Gastroesophageal sphincter (tissue), 4 donors: ENCODE data around the gene SLIT3. TPM values are rescaled to one million over a fixed set of nuclear protein-coding genes. Genes with fewer than 3 reads are reported as not detected.
"Not testable (repeated sequence)": the region's sequence is repeated elsewhere in the genome, so short reads cannot be mapped to it uniquely, and the experiment has no call there.

Source experiments
- ATAC-seq: fragments of 150-250 bp; one replicate; pipeline ENCODE4 v1.9.1; 2016; ENCODE audit warnings: mild to moderate bottlenecking, moderate library complexity
- H3K27ac ChIP-seq, 4 donors: fragments of 200-600 bp; sonication (generic) in 3 of 4; 1 replicate in 3 of 4; 2 replicates in 1 of 4; pipeline ENCODE4 v1.5.1; 2016 to 2019
- H3K27me3 ChIP-seq: fragments of 200-600 bp; sonication (generic); one replicate; pipeline ENCODE4 v1.5.1; 2019
- H3K36me3 ChIP-seq, 2 donors: fragments of 200-600 bp; sonication (generic); one replicate each; pipeline ENCODE4 v1.5.1; 2019; ENCODE audit warnings: control low read depth in 1 of 2
- H3K4me1 ChIP-seq, 3 donors: fragments of 200-600 bp; sonication (generic); 1 replicate in 2 of 3; 2 replicates in 1 of 3; pipeline ENCODE4 v1.5.1; 2016 to 2019; ENCODE audit warnings: control low read depth in 2 of 3
- H3K4me3 ChIP-seq, 2 donors: fragments of 200-600 bp; sonication (generic); one replicate each; pipeline ENCODE4 v1.5.1; 2019; ENCODE audit warnings: mild to moderate bottlenecking in 1 of 2, moderate library complexity in 1 of 2
- H3K9me3 ChIP-seq, 3 donors: fragments of 200-600 bp; sonication (generic); one replicate each; pipeline ENCODE4 v1.5.1; 2017 to 2019; ENCODE audit warnings: control low read depth in 2 of 3
- EP300 ChIP-seq: sonication (generic); formaldehyde crosslinking; IDR thresholded peaks from one replicate; pipeline ENCODE4 v1.6.1; 2017; ENCODE audit warnings: antibody characterized with exemption, mild to moderate bottlenecking
- POLR2A ChIP-seq, 2 donors: fragments of 450-650 bp; IDR thresholded peaks; one replicate each; pipeline ENCODE4 v1.6.1; 2017; ENCODE audit warnings: antibody characterized with exemption in 2 of 2, mild to moderate bottlenecking in 2 of 2, moderate library complexity in 1 of 2
- POLR2AphosphoS5 ChIP-seq: sonication (generic); formaldehyde crosslinking; IDR thresholded peaks from one replicate; pipeline ENCODE4 v1.6.1; 2017; ENCODE audit warnings: antibody characterized with exemption
- WGBS, 2 donors: methylation state at CpG; one replicate each; pipeline ENCODE4 v1.1.5; 2018; ENCODE audit warnings: low coverage in 1 of 2; 5-methylcytosine and 5-hydroxymethylcytosine counted together
- total RNA-seq, 4 donors: library from RNA; depleted of rRNA; stranded (reverse); fragments of >200 nt; gene quantifications; one replicate each; pipeline ENCODE4 v1.1.0, GENCODE V29; 2016
- TF ChIP-seq, protein P1 (sequence below), 4 experiments: fragments of 200-600 bp in 2 of 4; fragments of 450-650 bp in 2 of 4; sonication (generic) in 1 of 4; IDR thresholded peaks; one replicate each; pipeline ENCODE4 v1.5.1; 2017 to 2019; ENCODE audit warnings: antibody characterized with exemption in 4 of 4, mild to moderate bottlenecking in 2 of 4, moderate library complexity in 2 of 4

Gene SLIT3
- total RNA-seq, 4 donors from 2014 or later: 29.6 to 76.3 (median 31.1) TPM

DNA sequence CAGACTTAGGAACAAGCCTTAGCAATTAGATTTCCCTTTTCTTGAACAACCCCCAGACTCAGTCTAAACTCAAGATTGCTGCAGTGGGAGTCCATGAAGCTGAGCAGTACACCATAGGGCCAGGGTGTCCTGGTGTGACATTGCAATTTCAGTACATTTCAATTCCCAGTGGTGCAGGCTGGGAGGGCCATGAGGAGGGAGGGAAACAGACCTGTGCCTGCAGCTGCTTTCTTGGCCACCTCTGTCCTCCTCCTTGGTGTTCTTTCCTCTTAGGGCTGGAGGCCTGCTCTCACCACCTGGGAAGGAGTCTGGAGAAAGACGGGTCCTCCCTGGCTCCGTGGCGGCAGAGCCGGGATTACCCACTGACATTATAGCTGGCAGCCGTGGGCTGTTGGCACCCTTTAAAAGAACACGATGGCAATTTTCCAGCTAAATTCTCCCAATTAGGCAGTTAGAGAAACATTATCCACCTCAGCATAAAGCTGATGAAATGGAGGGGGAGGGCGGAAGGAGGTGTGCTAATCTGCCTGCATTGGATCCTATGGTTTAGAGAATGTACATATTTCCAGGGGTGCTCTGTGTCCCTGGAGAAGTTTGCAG, 186.4 kb downstream of the SLIT3 start:
- no peak for TF ChIP-seq POLR2AphosphoS5
- TF ChIP-seq, protein P1, sequence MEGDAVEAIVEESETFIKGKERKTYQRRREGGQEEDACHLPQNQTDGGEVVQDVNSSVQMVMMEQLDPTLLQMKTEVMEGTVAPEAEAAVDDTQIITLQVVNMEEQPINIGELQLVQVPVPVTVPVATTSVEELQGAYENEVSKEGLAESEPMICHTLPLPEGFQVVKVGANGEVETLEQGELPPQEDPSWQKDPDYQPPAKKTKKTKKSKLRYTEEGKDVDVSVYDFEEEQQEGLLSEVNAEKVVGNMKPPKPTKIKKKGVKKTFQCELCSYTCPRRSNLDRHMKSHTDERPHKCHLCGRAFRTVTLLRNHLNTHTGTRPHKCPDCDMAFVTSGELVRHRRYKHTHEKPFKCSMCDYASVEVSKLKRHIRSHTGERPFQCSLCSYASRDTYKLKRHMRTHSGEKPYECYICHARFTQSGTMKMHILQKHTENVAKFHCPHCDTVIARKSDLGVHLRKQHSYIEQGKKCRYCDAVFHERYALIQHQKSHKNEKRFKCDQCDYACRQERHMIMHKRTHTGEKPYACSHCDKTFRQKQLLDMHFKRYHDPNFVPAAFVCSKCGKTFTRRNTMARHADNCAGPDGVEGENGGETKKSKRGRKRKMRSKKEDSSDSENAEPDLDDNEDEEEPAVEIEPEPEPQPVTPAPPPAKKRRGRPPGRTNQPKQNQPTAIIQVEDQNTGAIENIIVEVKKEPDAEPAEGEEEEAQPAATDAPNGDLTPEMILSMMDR (IDR thresholded peaks at IDR 0.05): no peak
- Histone ChIP-seq H3K9me3 (peaks cover 0 to under 1% (median 0%) of the 10 kb centered on the region in 3 donors), H3K27me3 (no peaks in the 10 kb centered on the region), H3K4me3 (no peak overlapping the region), H3K4me1 (peaks cover 0 to 11% (median 0%) of the 10 kb centered on the region in 3 donors), H3K27ac (no peak overlapping the region), H3K36me3 (no peaks in the 10 kb centered on the region)
- ATAC-seq: no peak
- WGBS, 2 donors: no CpG with 5 or more reads among the region's 7 CpGs

DNA sequence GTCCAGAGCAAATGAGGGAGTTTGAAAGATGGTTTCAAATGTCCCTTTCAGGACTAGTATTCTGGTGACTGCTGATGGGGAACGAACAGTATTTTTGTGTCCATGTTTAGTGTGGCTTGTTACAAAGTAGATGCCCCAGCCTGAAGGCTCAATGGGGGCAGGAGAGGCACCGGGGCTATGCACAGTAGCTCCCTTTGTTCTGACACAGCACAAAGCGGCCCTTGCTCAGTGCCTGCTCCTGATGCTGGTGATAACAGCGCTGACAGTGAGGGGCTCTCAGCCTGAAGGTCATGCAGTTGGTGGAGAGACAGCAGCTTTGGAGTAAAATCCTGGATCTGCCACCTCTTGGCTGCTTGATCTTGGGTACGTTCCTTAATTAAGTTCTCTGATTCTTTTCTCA, 188.9 kb downstream of the SLIT3 start:
- Histone ChIP-seq H3K4me1 (peaks cover 0 to 11% (median 0%) of the 10 kb centered on the region in 3 donors), H3K27me3 (no peaks in the 10 kb centered on the region), H3K27ac (no peak overlapping the region), H3K4me3 (no peak overlapping the region), H3K9me3 (peaks cover 0 to 6% (median 0%) of the 10 kb centered on the region in 3 donors), H3K36me3 (no peaks in the 10 kb centered on the region)
- WGBS, 2 donors: 83 to 87% methylated on average over 1 to 3 of the region's 5 CpGs
- no peak for ATAC-seq
- TF ChIP-seq, protein P1 (IDR thresholded peaks at IDR 0.05): no peak
- no peak for TF ChIP-seq POLR2AphosphoS5
- TF ChIP-seq EP300: no peak
- TF ChIP-seq POLR2A (IDR thresholded peaks at IDR 0.05): no peak

DNA sequence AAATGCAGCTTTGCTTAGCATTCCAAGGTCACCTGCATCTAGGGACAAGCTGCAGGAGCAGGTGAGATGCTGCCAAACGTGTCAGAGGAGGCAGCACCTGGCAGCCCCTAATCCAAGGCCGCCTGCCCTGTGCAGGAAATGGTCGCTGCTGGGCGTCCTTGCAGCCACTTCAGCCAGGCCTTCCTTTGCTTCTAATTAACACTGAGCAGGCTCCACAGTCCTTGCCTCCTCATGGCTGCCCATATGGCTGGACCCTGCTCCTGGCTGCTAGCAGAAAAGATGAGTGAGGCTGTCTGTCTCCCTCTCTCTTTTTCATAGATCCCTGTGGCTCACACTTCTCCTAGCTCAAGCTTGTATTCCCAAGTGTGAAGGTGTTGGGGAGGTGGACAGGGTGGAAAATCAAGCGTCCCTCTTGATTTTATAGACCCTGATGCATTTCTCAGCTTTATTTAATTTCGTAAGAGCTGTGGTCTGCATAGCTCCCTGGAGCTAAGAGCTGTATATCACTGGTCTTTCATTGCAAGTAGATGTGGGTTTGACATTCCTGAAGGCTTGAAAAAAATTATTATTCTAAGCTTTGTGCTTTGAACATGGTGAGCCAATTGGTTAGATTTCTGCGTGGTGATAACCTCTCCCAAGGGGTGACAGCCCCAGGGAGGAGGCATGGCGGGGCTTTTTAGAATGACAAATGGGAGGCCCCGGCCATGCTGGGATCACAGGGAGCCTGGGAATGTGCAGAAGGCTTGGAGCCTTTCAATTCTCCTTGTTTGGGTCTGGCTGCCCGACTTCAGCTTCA, 193.8 kb downstream of the SLIT3 start:
- Histone ChIP-seq H3K4me3 (no peak overlapping the region), H3K27me3 (no peaks in the 10 kb centered on the region), H3K4me1 (no peaks in the 10 kb centered on the region), H3K27ac (no peak overlapping the region), H3K9me3 (peaks cover 0 to 6% (median 0%) of the 10 kb centered on the region in 3 donors), H3K36me3 (no peaks in the 10 kb centered on the region)
- no peak for ATAC-seq
- WGBS, 2 donors: 76 to 83% methylated on average over 5 to 8 of the region's 10 CpGs
- TF ChIP-seq EP300 (no peak), POLR2A (IDR thresholded peaks at IDR 0.05) (no peak), POLR2AphosphoS5 (no peak)
- TF ChIP-seq, protein P1 (IDR thresholded peaks at IDR 0.05): no peak

DNA sequence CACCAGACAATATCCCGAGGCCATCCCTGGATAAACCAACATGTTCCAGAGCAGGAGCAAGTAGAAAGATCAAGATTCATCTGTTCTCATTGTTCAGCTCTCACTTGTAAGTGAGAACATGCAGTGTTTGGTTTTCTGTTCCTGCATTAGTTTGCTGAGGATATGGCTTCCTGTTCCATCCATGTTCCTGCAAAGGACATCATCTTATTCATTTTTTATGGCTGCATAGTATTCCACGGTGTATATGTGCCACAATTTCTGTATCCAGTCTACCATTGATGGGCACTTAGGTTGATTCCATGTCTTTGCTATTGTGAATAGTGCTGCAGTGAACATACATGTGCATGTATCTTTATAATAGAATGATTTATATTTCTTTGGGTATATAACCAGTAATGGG, 195.4 kb downstream of the SLIT3 start:
- not testable (repeated sequence) for H3K9me3 ChIP-seq, H3K4me3 ChIP-seq, H3K4me1 ChIP-seq, H3K27me3 ChIP-seq, H3K36me3 ChIP-seq, H3K27ac ChIP-seq, ATAC-seq
- WGBS, 2 donors: 94 to 100% methylated on average over 1 to 2 of the region's 2 CpGs

DNA sequence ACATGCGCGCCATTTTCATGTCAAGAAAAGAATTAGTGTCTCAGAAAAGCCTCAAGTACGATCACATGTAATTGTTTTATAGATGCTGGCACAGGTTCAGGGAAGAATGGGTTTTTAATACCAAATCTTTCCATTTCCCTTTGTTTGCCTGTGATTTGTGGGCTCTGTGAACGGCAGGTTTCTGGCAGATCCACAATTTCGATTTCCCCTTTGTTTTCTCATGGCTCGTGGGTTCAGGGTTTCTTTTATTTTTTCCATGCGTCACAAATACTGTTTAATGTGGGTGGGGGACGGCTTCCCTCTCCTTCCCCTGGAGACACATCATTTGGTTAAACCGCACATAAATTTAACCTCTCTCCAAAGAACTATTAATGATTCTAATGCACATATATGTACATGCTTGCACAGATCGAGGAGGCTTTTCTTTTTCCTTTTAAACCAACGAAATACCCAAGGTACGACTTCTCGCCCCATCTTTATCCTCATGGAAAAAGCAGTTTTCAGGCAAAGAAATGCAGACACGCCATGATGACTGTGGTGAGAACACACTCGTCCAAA, 195.9 kb downstream of the SLIT3 start:
- no peak for ATAC-seq
- H3K27me3 ChIP-seq: no peaks in the 10 kb centered on the region
- 82 to 83% methylated on average over 10 to 15 of the region's 15 CpGs for WGBS, 2 donors
- H3K27ac ChIP-seq: no peak overlapping the region
- H3K4me1 ChIP-seq: peaks cover 0 to 6% (median 0%) of the 10 kb centered on the region in 3 donors
- H3K4me3 ChIP-seq: no peak overlapping the region
- TF ChIP-seq POLR2AphosphoS5 (no peak), EP300 (no peak), POLR2A (IDR thresholded peaks at IDR 0.05) (no peak)
- TF ChIP-seq, protein P1 (IDR thresholded peaks at IDR 0.05): no peak
- no peaks in the 10 kb centered on the region for H3K36me3 ChIP-seq
- H3K9me3 ChIP-seq: peaks cover 0 to 6% (median 0%) of the 10 kb centered on the region in 3 donors
